Activated CD4-positive, alpha-beta T cell treated with anti-CD3 and anti-CD28 coated beads, Interleukin-2, amount 10 ng/mL, durations not matched to agents 24 days and 14 days (primary cell): ENCODE data around the gene LY86. TPM values are rescaled to one million over a fixed set of nuclear protein-coding genes. Genes with fewer than 3 reads are reported as not detected.

Experiments used
- DNase-seq: peaks from one replicate; pipeline ENCODE4 v3.0.0; 2022
- H3K27ac Mint-ChIP-seq: one replicate; pipeline ENCODE4 v1.8.0; 2022; ENCODE audit warnings: mild to moderate bottlenecking, mixed read lengths
- H3K27me3 Mint-ChIP-seq: one replicate; pipeline ENCODE4 v1.8.0; 2022; ENCODE audit warnings: mixed read lengths
- H3K36me3 Mint-ChIP-seq: one replicate; pipeline ENCODE4 v1.8.0; 2022; ENCODE audit warnings: low read depth, mild to moderate bottlenecking, mixed read lengths
- H3K4me1 Mint-ChIP-seq: one replicate; pipeline ENCODE4 v1.8.0; 2021; ENCODE audit warnings: mixed read lengths
- H3K4me3 Mint-ChIP-seq: one replicate; pipeline ENCODE4 v1.8.0; 2022; ENCODE audit warnings: mild to moderate bottlenecking, moderate library complexity, mixed read lengths
- H3K9me3 Mint-ChIP-seq: one replicate; pipeline ENCODE4 v1.8.0; 2021; ENCODE audit warnings: mixed read lengths
- intact Hi-C: fragments of 100-400 bp; cut with micrococcal nuclease; formaldehyde crosslinking; loops from one replicate; pipeline ENCODE4 v1.15.1; 2023
- total RNA-seq: library from RNA; stranded (reverse); gene quantifications from 2 replicates; pipeline ENCODE4 v1.2.3, GENCODE V29; 2022

LY86 gene
- 1.2 TPM in 2 replicates for total RNA-seq

DNA sequence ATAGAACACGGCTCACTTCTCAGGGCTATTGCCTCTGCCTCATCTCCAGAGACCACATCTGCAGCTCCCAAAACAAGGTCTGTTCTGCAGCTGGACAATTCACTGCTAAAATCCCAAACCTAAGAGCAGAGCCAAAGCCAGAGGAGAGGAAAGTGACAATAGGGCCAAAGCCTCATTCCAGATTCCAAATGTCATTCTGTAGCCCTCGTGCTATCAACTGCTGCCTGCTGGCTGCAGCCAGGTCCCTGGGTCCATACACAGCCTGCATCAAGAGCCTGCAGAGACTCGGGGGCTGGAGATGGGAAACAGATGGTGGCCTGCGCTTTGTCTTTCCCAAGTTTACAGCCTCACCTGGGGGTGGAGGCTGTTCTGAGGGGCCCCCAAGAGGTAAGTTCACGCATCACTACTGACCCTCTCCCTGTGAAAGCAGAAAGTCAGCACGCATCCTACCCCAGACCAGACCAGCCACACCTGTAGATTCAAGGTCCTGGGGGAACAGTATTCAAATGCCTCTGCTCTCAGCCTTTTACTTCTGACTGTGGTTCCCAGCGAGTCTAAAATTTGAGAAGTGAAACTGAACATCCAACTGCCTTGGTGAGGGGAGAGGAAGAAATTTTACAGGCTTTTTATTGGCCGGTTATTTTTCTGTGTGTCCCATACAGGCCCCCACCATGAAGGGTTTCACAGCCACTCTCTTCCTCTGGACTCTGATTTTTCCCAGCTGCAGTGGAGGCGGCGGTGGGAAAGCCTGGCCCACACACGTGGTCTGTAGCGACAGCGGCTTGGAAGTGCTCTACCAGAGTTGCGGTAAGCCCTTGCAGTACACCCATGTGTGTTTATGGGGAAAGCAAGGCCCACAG is at the start of gene LY86:
Gene LY86 (plus strand): TSS at position 657 of the 860 bp plus-strand sequence. CDS start 15 bp downstream, at position 672.
- peak; percentile 79 for DNase-seq
- intact Hi-C loops = loop anchor here (2.0 kb wide), 1 partner anchor 27 kb away; no protein-coding TSS in a partner anchor
- Mint-ChIP-seq H3K4me3 (peak within 1 kb of the TSS; percentile 84), H3K27me3 (no peaks in the 10 kb centered on the region), H3K36me3 (peaks cover 19% of the 10 kb centered on the region), H3K27ac (peak within 1 kb of the TSS; percentile 92), H3K4me1 (peaks cover 73% of the 10 kb centered on the region), H3K9me3 (peaks cover 15% of the 10 kb centered on the region)

DNA sequence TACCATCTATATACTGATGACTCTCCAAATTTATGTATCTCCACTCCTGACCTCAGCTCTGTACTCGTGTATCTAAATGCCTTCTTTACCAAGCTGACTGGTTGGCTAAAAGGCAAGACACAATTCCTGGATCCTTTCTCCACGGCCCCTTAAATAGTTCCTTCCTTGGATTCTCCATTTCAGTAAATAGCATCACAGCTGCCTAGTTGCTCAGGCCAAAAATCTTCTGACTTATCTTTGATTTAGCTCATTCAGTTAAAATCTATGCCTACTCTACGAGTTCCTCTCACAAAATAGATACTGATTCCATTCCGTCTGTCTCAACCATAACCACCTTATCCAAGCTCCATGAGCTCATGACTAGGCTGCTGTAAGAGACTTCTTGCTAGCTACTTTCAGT is 49.5 kb upstream of the LY86 start:
- intact Hi-C loops = no loop called here
- DNase-seq = no peak
- no peak overlapping the region for H3K27ac Mint-ChIP-seq
- no peaks in the 10 kb centered on the region for H3K36me3 Mint-ChIP-seq
- no peak overlapping the region for H3K4me3 Mint-ChIP-seq
- peaks cover 70% of the 10 kb centered on the region for H3K27me3 Mint-ChIP-seq
- peaks cover 16% of the 10 kb centered on the region for H3K9me3 Mint-ChIP-seq
- peaks cover 6% of the 10 kb centered on the region for H3K4me1 Mint-ChIP-seq

DNA sequence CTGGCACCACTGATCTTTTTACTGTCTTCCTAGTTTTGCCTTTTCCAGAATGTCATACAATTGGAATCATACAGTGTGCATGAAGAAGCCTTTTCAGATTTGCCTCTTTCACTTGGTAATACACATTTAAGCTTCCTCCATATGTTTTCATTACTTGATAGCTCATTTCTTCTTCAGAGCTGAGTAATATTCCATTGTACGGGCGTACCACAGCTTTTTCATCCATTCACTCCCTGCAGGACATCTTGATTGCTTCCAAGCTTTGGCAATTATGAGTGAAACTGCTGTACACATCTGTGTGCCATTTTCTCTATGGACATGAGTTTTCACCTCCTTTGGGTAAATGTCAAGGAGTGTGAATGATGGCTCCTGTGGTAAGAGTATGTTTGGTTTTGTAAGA is 46.2 kb upstream of the LY86 start:
- H3K9me3 Mint-ChIP-seq = peaks cover 10% of the 10 kb centered on the region
- H3K27ac Mint-ChIP-seq = no peak overlapping the region
- H3K4me1 Mint-ChIP-seq = peaks cover 11% of the 10 kb centered on the region
- no peaks in the 10 kb centered on the region for H3K36me3 Mint-ChIP-seq
- DNase-seq = no peak
- H3K4me3 Mint-ChIP-seq = no peak overlapping the region
- peaks cover 82% of the 10 kb centered on the region for H3K27me3 Mint-ChIP-seq
- intact Hi-C loops = loop anchor here (10.0 kb wide), 2 partner anchors 228 to 408 kb away; no protein-coding TSS in a partner anchor

DNA sequence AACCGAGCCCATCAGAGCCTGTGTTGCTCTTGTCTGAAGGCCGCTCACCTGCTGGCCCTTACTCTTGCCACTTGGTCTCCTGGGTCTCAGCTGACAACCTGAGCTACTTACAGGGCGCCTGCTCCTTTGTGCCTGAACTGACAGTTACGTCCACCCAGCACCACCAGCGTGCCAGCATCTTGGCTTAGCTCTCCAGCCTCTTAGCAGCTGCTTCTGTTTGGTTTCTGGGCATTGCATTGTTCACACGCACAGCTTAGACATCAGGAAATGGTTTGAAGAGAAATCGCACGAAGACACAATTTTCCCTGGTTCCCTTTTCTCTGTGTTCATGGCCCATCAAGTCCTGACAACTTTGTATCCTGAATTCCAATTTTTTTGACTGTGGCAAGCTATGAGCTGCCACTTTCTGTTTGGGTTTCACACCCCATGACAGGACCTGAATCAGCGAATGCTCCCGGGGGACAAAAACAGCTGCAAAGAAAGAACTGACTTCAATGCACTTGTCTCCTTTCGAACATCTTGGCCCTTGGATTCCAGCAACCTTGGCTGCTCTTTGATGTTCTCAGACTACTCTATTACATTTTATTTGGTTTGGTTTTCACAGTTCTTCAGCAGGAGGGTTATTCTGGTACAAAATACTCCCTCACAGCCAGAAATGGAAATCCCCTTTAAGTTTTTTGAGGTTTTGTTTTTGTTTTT is 45.2 kb upstream of the LY86 start:
- intact Hi-C loops = loop anchor here (10.0 kb wide), 2 partner anchors 229 to 409 kb away; no protein-coding TSS in a partner anchor

DNA sequence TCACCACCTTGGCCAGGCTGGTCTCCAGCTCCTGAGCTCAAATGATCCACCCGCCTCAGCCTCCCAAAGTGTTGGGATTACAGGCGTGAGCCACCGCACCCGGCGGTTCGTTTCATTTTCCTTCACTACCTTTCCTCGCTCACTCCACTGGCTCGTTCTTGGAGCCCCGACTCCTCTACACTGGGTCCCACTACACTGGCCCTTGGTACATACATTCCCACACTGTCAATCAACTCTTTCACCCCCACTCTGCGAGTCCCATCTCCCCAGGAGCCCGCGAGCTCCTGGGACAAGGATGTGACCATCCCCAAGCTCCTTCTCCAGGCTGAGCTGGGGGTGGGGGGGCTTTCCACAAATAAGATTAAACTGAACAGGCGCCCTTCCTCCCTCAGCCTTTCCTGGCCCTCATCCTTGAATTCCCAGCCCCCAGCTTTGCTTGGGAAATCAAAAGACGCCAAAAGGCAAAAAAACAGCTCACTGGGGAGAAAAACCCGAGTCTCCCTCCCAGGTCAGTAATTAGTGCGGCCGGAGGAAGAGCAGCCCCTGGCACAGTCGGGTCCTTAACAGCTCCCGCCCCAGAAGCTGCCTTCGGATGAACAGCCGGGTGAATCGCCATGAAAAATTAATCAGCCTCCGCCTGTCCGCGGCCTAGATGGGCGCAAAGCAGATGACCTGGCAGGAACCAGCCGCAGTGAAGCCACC is 42.8 kb upstream of the LY86 start:
- Mint-ChIP-seq H3K27me3 (peaks cover 76% of the 10 kb centered on the region), H3K27ac (no peak overlapping the region), H3K9me3 (peaks cover 10% of the 10 kb centered on the region), H3K4me3 (peak overlapping the region; percentile 8), H3K4me1 (peaks cover 11% of the 10 kb centered on the region), H3K36me3 (no peaks in the 10 kb centered on the region)
- intact Hi-C loops = loop anchor here (5.0 to 10.0 kb wide), 3 partner anchors 231 to 538 kb away; partner anchors contain the start of gene NRN1
- no peak for DNase-seq

More for the DNA sequence above, 45.2 kb upstream of the LY86 start:
- Mint-ChIP-seq H3K4me3 (no peak overlapping the region), H3K4me1 (peaks cover 12% of the 10 kb centered on the region), H3K27ac (no peak overlapping the region), H3K36me3 (no peaks in the 10 kb centered on the region), H3K9me3 (peaks cover 10% of the 10 kb centered on the region), H3K27me3 (peaks cover 85% of the 10 kb centered on the region)
- no peak for DNase-seq

DNA sequence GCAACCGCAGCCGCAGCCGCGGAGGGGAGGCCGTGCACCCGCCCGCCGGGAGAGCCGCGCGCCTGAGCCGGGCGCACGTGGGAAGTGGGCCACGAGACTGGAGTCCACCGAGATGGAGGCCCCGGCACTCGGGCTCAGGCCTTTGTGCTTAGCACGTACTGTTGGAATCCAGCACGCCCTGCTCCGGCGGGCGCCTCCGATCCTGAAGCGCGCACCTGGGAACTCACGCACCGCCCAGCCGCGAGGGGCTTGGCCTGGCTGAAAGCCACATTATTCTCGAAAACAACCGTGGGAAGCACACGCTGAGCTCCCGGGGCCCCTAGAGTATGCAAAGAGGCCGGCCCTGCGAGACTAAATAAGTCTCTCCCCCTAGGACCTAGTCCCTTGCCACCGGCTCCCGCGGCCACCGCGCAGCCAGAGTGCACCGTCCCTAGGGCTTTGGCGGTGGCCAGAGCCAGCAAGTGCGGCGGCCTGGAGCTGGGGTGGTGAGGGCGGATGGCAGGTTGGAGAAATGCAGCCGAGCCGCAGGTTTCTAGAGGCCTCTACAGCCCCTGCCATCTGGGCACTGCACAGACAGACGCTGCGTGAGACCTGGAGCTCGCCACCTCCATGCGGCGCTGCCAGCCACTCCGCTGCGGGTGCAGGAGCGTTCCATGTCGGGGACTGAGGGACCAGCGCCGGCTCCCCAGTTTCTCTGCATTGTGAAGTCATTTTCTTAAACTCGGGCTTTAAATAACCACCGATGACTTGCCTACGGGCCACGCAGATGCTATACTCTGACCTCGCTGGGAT is 42.0 kb upstream of the LY86 start:
- intact Hi-C loops = loop anchor here (1.0 to 10.0 kb wide), 4 partner anchors 232 to 539 kb away; partner anchors contain the start of gene NRN1
- no peaks in the 10 kb centered on the region for H3K36me3 Mint-ChIP-seq
- H3K4me1 Mint-ChIP-seq = peaks cover 11% of the 10 kb centered on the region
- peak overlapping the region; percentile 7 for H3K27ac Mint-ChIP-seq
- peaks cover 72% of the 10 kb centered on the region for H3K27me3 Mint-ChIP-seq
- H3K4me3 Mint-ChIP-seq = peak overlapping the region; percentile 75
- H3K9me3 Mint-ChIP-seq = peaks cover 10% of the 10 kb centered on the region
- peak; percentile 68 for DNase-seq

DNA sequence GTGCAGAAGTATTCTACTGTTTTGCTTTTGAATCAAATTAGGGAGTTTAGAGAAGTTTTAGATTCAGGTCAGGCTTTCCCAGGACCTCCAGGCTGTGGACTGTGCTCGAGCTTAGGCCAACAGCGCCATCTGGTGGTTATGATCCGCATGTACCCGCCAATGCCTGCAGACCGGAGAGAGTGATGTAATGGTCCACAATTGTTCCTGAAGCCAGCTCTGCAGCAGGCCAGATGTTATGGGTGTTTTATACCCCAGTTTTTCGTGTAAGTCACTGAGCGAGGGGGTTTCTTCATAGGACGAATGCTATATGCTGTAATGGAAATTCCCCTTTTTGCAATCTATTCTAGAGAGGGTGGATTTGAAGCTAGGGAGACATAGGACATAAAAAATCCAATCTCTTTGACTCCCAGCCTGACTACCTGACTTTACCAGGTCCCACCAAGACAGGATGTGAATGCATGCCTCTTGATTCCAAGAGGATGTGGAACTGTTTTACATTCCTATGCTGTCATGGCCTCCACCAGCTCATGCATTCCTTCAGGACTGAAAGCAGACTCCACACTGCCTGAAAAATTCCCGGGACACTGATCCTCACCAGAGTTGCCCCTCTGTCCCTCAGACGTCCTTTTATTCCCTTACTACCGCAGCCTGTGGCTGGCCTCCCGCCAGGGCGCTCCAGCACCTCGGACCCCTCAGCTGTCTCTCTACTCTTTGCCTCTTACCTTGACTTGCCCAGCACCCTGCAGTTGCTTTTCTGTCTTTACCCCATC is 41.2 kb upstream of the LY86 start:
- Mint-ChIP-seq H3K36me3 (no peaks in the 10 kb centered on the region), H3K9me3 (peaks cover 2% of the 10 kb centered on the region), H3K4me1 (peaks cover 11% of the 10 kb centered on the region), H3K27ac (peak overlapping the region; percentile 7), H3K4me3 (peak overlapping the region; percentile 75), H3K27me3 (peaks cover 68% of the 10 kb centered on the region)
- DNase-seq = peak; percentile 95
- intact Hi-C loops = loop anchor here (1.0 to 10.0 kb wide), 4 partner anchors 232 to 540 kb away; partner anchors contain the start of gene NRN1

DNA sequence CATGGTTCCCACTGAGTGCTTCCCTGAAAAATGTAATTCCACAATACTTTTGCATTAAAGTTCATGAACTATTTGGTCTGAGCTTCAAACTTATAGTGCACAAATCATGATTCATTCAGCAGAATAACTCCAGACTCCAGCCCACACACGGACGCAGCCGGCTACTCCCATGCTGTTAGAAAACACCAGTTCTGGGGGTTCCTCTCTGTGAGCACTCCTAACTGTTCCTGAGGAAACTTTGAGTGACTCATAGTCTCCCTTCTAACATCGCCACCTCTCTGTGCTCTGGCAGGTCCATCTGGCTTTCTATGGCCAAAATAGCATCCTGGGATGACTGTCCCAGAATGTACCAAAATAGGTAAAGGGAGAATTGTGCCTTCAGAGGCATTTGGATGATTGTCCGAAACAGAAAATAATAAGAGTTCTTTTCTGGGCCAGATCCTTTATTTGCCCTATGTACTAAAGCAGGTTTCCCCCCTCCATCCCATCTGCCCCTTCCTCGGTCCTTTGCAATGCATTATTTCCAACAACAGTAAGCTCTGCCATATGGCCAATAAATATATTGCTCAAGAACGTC is 32.3 kb upstream of the LY86 start:
- Mint-ChIP-seq H3K9me3 (no peaks in the 10 kb centered on the region), H3K27ac (no peak overlapping the region), H3K4me1 (peaks cover 34% of the 10 kb centered on the region), H3K4me3 (no peak overlapping the region), H3K36me3 (no peaks in the 10 kb centered on the region), H3K27me3 (peaks cover 27% of the 10 kb centered on the region)
- DNase-seq = no peak
- intact Hi-C loops = no loop called here

DNA sequence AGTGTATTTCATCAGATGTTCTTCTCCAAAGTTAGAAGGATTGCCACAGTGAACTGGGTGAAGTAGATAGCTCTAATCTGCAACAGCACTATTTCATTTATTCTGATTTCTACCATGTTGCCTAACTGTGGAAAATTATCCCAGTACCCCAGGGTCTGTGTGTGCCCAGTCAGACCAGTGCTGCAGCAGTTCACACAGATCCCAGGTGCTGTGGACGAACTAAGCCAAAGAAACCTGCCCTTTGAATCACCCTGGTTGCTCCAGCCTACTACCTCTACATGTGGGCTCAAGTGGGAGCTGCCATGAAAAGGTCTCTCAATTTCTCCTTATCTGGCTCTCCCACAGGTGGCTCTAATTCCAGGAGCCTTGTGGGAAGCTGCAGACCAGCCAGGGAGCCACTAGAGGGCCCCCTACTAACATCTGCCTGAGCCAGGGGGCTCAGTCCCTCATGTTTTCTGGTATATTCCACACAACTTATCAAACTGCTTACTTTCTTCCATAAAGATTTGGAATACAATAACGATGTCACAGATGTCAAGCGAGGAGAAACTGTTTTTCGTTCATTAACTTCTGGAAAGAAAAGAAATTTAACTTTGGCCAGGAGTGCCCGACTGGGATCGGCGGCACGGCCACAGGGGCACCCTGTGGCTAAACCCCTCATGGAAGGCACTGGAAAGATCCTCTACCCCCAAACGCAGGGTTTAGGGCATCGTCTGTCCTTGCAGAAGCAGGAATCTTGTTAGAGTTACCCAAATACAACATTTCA is 31.6 kb upstream of the LY86 start:
- intact Hi-C loops = no loop called here
- Mint-ChIP-seq H3K36me3 (no peaks in the 10 kb centered on the region), H3K27ac (no peak overlapping the region), H3K4me1 (peaks cover 37% of the 10 kb centered on the region), H3K27me3 (peaks cover 24% of the 10 kb centered on the region), H3K9me3 (peaks cover 2% of the 10 kb centered on the region), H3K4me3 (no peak overlapping the region)
- DNase-seq = peak; percentile 83

DNA sequence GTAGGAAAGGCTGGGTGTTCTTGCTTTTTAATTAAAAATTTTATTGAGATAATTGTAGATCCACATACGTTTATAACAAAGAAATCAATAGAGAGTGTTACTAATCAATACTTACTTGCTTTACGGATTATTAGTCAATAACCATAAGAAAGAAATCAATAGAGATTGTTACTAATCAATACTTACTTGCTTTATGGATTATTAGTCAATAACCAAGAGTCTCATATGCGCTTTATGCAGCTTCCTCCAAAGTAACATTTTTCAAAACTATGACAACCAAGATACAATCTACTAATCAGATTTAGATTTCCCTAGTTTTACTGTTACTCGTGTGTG is 31.0 kb upstream of the LY86 start:
- peaks cover 22% of the 10 kb centered on the region for H3K27me3 Mint-ChIP-seq
- no peaks in the 10 kb centered on the region for H3K36me3 Mint-ChIP-seq
- no peak overlapping the region for H3K4me3 Mint-ChIP-seq
- no peak for DNase-seq
- H3K27ac Mint-ChIP-seq = no peak overlapping the region
- intact Hi-C loops = no loop called here
- H3K9me3 Mint-ChIP-seq = peaks cover 8% of the 10 kb centered on the region
- H3K4me1 Mint-ChIP-seq = peaks cover 42% of the 10 kb centered on the region

DNA sequence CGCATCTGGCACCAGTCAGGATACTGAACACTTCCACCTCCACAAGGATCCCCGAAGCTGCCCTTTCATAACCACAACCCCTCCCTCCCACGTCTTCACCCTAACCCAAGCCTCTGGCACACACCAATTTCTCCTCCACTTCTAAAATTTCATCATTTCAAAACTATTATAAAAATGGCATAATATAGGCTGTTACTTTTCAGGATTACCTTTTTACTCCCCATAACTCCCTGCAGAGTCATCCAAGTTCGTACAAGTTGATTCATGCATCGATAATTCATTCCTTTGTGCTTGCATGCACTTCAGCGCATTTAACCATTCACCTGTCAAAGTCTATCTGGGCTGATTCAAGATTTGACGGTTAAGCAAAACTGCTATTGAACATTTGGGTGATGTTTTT is 30.6 kb upstream of the LY86 start:
- Mint-ChIP-seq H3K4me3 (peak overlapping the region; percentile 18), H3K27me3 (peaks cover 21% of the 10 kb centered on the region), H3K9me3 (peaks cover 10% of the 10 kb centered on the region), H3K36me3 (no peaks in the 10 kb centered on the region), H3K27ac (no peak overlapping the region), H3K4me1 (peaks cover 44% of the 10 kb centered on the region)
- DNase-seq = peak; percentile 49
- intact Hi-C loops = no loop called here
